Neutrophil (primary cell): ENCODE measurements around the gene IKZF3.
"Not testable (repeated sequence)": the region's sequence is repeated elsewhere in the genome, so short reads cannot be mapped to it uniquely, and the experiment has no call there.

Experiments used
- H3K27ac ChIP-seq: fragments of 200-600 bp; sonication (generic); 2 replicates; pipeline ENCODE4 v1.5.1; 2016; ENCODE audit warnings: mild to moderate bottlenecking, moderate library complexity
- H3K27me3 ChIP-seq: fragments of 200-600 bp; sonication (generic); 2 replicates; pipeline ENCODE4 v1.6.0; 2016; ENCODE audit warnings: mild to moderate bottlenecking
- H3K36me3 ChIP-seq: fragments of 200-600 bp; sonication (generic); 2 replicates; pipeline ENCODE4 v1.5.1; 2017
- H3K4me1 ChIP-seq, 2 experiments: fragments of 200-600 bp in 1 of 2; sonication (generic) in 1 of 2; 1 replicate in 1 of 2; 2 replicates in 1 of 2; pipeline versions ENCODE4 v1.5.1 to v1.6.1; 2013 to 2016; ENCODE audit warnings: low read depth in 1 of 2, low read length in 1 of 2, mild to moderate bottlenecking in 1 of 2, moderate library complexity in 1 of 2; ENCODE audit not compliant: control insufficient read depth in 1 of 2, insufficient read depth in 1 of 2
- H3K4me3 ChIP-seq, 2 experiments: fragments of 200-600 bp in 1 of 2; sonication (generic) in 1 of 2; 1 replicate in 1 of 2; 2 replicates in 1 of 2; pipeline ENCODE4 v1.5.1; 2013 to 2016; ENCODE audit warnings: low read depth in 1 of 2, low read length in 1 of 2, mild to moderate bottlenecking in 1 of 2, moderate library complexity in 1 of 2
- H3K9me3 ChIP-seq: fragments of 200-600 bp; sonication (generic); 2 replicates; pipeline ENCODE4 v1.5.1; 2016
- TF ChIP-seq, protein P1 (sequence below): fragments of 200-600 bp; sonication (generic); IDR thresholded peaks from 2 replicates; pipeline ENCODE4 v1.5.1; 2016; ENCODE audit warnings: antibody characterized with exemption

IKZF3 gene

DNA sequence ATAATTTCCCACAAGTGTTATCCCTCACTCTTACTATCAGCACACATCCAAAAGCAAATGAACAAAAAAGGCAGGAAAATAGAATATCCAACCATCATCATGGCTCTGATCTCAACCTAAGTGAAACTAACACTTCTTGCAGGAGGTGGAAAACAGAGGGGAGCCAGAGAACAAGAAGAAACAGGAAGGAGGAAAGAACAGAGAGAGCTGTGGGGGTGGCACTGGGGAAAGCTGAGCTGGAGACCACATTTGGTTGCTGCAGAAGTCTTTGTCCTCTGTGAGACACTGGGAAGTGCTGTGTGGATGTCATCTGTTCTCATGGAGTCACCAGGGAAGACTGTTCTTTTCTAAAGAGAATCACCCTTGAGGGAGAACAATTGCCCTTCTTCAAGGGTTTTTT lies 91.7 kb downstream of the IKZF3 start:
- peaks cover 19 to 23% of the 10 kb centered on the region in 2 experiments for H3K4me1 ChIP-seq
- H3K27me3 ChIP-seq: peaks cover 72% of the 10 kb centered on the region
- TF ChIP-seq, protein P1, sequence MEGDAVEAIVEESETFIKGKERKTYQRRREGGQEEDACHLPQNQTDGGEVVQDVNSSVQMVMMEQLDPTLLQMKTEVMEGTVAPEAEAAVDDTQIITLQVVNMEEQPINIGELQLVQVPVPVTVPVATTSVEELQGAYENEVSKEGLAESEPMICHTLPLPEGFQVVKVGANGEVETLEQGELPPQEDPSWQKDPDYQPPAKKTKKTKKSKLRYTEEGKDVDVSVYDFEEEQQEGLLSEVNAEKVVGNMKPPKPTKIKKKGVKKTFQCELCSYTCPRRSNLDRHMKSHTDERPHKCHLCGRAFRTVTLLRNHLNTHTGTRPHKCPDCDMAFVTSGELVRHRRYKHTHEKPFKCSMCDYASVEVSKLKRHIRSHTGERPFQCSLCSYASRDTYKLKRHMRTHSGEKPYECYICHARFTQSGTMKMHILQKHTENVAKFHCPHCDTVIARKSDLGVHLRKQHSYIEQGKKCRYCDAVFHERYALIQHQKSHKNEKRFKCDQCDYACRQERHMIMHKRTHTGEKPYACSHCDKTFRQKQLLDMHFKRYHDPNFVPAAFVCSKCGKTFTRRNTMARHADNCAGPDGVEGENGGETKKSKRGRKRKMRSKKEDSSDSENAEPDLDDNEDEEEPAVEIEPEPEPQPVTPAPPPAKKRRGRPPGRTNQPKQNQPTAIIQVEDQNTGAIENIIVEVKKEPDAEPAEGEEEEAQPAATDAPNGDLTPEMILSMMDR: no peak
- H3K4me3 ChIP-seq: no peak overlapping the region
- H3K27ac ChIP-seq: no peak overlapping the region
- H3K9me3 ChIP-seq: no peaks in the 10 kb centered on the region
- no peaks in the 10 kb centered on the region for H3K36me3 ChIP-seq

DNA sequence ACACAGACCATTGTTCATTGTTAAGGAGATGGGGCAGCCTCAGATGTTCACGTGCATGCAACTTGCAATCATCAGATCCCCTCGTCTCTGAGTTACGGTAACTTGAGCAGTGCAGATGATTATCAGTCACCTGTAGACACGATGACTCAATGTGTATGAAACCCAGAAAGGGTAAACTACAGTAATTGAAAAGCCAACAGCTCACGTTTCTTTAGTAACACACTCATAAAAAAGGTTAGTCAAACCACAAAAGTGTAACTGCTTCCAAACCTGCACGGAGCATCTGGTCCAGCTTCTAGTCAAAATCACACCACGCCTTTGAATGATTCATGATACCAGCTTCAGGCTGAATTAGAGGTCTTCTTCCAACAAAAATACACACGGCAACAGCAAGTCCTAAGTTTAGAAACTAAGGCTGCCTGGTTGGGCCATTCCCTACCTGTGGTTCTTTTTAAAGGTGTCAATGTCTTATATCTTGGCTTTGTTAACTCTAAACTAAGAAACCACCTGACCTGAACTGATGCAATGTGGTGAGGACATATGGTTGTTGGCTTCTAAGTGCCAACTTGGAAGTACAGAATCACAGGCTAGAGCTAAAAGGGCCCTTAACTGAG lies 94.0 kb downstream of the IKZF3 start:
- Histone ChIP-seq H3K9me3 (no peaks in the 10 kb centered on the region), H3K4me1 (peaks cover 10 to 15% of the 10 kb centered on the region in 2 experiments), H3K36me3 (no peaks in the 10 kb centered on the region), H3K27me3 (peaks cover 72% of the 10 kb centered on the region), H3K27ac (no peak overlapping the region), H3K4me3 (no peak overlapping the region)
- TF ChIP-seq, protein P1: no peak

DNA sequence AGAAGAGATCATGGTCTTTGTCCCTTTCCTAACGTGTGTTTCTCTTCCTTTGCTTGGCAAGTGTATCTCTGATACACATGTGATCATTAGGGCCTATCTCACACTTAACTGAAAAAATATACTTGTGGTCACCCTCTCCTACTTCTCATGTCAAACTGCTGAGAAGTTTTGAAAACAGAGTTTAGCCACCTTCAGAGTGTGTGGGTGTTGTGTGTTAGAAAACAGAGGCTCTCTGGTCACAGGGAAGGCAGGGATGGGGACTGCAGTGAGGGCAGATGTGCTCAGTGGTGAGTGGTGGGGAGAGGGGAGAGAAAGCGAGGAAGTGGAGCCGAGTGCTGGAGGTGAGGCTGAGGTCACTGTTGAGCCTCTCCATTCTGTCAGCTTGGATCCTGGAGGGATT lies 97.0 kb downstream of the IKZF3 start:
- TF ChIP-seq, protein P1: no peak
- H3K27me3 ChIP-seq: peaks cover 83% of the 10 kb centered on the region
- no peak overlapping the region for H3K27ac ChIP-seq
- no peak overlapping the region for H3K4me3 ChIP-seq
- peaks cover 0 to under 1% of the 10 kb centered on the region in 2 experiments for H3K4me1 ChIP-seq
- no peaks in the 10 kb centered on the region for H3K36me3 ChIP-seq
- H3K9me3 ChIP-seq: no peaks in the 10 kb centered on the region

DNA sequence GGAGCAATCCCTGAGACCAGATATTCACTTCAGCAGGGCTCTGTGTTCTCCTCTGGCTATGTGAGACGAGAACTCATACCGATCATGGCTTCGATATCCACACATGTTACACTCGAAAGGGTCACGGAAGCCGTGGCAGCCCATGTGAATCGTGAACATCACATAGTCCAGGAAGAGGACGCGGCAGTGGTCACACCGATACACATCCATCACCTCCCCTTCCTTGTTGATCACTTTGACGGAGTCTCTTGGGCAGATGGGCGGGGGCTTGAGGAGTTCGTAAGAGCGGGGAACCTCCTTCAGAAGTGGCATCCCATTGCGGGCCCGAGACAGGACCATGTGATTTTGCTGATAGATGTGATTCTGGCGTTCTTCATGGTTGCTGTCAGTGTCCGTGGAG lies 98.3 kb downstream of the IKZF3 start:
- Histone ChIP-seq H3K36me3 (no peaks in the 10 kb centered on the region), H3K4me3 (no peak overlapping the region), H3K27ac (no peak overlapping the region), H3K27me3 (peaks cover 88% of the 10 kb centered on the region), H3K9me3 (no peaks in the 10 kb centered on the region), H3K4me1 (no peaks in the 10 kb centered on the region)
- TF ChIP-seq, protein P1: no peak

DNA sequence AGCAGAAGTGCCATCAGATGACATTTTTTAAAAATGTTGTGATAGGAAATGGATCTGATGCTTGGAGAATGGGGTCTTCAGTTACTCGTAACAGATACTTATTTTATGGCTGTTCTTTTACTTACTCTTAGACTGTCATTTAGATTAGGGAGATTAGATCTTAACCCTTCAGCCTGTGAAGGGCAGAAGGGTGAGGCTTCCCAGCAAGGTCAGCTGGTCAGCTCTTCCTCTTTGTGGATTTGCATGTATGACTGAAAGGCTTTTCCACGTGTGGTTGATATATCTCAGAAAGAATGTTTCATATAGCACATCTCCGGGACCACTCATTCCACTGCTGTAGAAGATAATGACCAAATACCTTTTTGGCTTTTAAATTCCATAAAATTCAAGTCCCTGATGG lies 98.9 kb downstream of the IKZF3 start:
- no peak overlapping the region for H3K27ac ChIP-seq
- H3K4me3 ChIP-seq: no peak overlapping the region
- peaks cover 90% of the 10 kb centered on the region for H3K27me3 ChIP-seq
- H3K36me3 ChIP-seq: no peaks in the 10 kb centered on the region
- TF ChIP-seq, protein P1: no peak
- no peaks in the 10 kb centered on the region for H3K9me3 ChIP-seq
- H3K4me1 ChIP-seq: no peaks in the 10 kb centered on the region

DNA sequence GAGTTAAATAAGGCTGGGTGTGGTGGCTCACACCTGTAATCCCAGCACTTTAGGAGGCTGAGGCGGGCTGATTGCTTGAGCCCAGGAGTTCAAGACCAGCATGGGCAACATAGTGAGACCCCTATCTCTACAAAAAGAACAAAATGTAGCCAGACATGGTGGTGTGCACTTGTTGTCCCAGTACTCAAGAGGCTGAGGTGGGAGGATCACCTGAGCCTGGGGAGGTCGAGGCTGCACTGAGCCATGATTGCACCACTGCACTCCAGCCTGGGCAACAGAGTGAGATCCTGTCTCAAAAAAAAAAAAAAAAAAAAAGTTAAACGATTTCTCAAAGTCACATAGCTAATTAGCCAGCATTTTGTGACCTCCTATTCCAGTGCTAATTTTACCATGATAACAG lies 99.9 kb downstream of the IKZF3 start:
- peaks cover 91% of the 10 kb centered on the region for H3K27me3 ChIP-seq
- not testable (repeated sequence) for H3K4me3 ChIP-seq, H3K27ac ChIP-seq, H3K36me3 ChIP-seq, H3K4me1 ChIP-seq, H3K9me3 ChIP-seq
